RWPE2 (cell line): ENCODE results near the gene PLA2G5.

Source experiments
- ATAC-seq: fragments of 200-7000 bp; cut with Tn5 transposase; 3 replicates; pipeline ENCODE4 v1.9.1; 2021; ENCODE audit warnings: low read depth
- DNase-seq: peaks from one replicate; pipeline ENCODE4 v3.0.0-alpha.2; 2020; ENCODE audit warnings: low spot score
- H3K27ac ChIP-seq: fragments of 450-650 bp; 2 replicates; pipeline ENCODE4 v1.5.1; 2017; ENCODE audit warnings: mild to moderate bottlenecking; ENCODE audit not compliant: poor library complexity, severe bottlenecking
- H3K27me3 ChIP-seq: fragments of 250-450 bp; sonication (Bioruptor Pico); 2 replicates; pipeline ENCODE4 v1.5.1; 2021; ENCODE audit warnings: mild to moderate bottlenecking, moderate library complexity; ENCODE audit not compliant: insufficient read depth, poor library complexity, severe bottlenecking
- H3K36me3 ChIP-seq: fragments of 250-450 bp; sonication (Bioruptor Pico); 2 replicates; pipeline ENCODE4 v1.5.1; 2020; ENCODE audit warnings: low read depth, mild to moderate bottlenecking, moderate library complexity
- H3K4me1 ChIP-seq: fragments of 250-450 bp; sonication (Bioruptor Pico); 2 replicates; pipeline ENCODE4 v1.5.1; 2021; ENCODE audit warnings: mild to moderate bottlenecking, moderate library complexity; ENCODE audit not compliant: insufficient read depth, poor library complexity, severe bottlenecking
- H3K4me3 ChIP-seq: fragments of 250-450 bp; sonication (Bioruptor Pico); 2 replicates; pipeline ENCODE4 v1.5.1; 2021; ENCODE audit warnings: mild to moderate bottlenecking, moderate library complexity; ENCODE audit not compliant: severe bottlenecking
- H3K9me3 ChIP-seq: fragments of 250-450 bp; sonication (Bioruptor Pico); 2 replicates; pipeline ENCODE4 v1.5.1; 2021; ENCODE audit warnings: mild to moderate bottlenecking, moderate library complexity; ENCODE audit not compliant: severe bottlenecking
- TF ChIP-seq, protein P1 (sequence below): fragments of 450-650 bp; IDR thresholded peaks from one replicate; pipeline ENCODE4 v1.5.1; 2017; ENCODE audit warnings: mild to moderate bottlenecking, moderate library complexity; ENCODE audit not compliant: poor library complexity, severe bottlenecking

The PLA2G5 gene

DNA sequence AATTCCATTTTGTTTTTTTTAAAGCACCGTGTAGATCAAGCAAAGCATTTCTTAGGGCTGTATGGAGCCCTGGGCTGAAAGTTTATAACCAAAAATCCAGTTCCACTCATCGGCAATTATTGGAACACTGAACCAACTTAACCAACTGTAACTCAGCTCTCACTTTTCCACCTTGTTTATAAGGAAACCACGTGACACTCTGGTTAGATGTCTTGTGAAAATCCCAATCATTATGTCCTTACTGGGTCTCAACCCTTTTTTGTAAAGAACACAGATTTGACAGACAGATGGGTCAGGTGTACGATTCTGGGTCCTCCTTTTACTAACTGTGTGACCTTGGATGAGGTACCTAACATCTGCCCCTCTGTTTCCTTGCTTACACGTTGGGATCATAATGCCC is 6.2 kb downstream of the PLA2G5 start:
- Histone ChIP-seq H3K27ac (no peak overlapping the region), H3K9me3 (no peaks in the 10 kb centered on the region), H3K27me3 (no peaks in the 10 kb centered on the region), H3K36me3 (no peaks in the 10 kb centered on the region), H3K4me3 (no peak overlapping the region), H3K4me1 (no peaks in the 10 kb centered on the region)
- ATAC-seq (no peak), DNase-seq (no peak)
- TF ChIP-seq, protein P1, sequence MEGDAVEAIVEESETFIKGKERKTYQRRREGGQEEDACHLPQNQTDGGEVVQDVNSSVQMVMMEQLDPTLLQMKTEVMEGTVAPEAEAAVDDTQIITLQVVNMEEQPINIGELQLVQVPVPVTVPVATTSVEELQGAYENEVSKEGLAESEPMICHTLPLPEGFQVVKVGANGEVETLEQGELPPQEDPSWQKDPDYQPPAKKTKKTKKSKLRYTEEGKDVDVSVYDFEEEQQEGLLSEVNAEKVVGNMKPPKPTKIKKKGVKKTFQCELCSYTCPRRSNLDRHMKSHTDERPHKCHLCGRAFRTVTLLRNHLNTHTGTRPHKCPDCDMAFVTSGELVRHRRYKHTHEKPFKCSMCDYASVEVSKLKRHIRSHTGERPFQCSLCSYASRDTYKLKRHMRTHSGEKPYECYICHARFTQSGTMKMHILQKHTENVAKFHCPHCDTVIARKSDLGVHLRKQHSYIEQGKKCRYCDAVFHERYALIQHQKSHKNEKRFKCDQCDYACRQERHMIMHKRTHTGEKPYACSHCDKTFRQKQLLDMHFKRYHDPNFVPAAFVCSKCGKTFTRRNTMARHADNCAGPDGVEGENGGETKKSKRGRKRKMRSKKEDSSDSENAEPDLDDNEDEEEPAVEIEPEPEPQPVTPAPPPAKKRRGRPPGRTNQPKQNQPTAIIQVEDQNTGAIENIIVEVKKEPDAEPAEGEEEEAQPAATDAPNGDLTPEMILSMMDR: no peak

DNA sequence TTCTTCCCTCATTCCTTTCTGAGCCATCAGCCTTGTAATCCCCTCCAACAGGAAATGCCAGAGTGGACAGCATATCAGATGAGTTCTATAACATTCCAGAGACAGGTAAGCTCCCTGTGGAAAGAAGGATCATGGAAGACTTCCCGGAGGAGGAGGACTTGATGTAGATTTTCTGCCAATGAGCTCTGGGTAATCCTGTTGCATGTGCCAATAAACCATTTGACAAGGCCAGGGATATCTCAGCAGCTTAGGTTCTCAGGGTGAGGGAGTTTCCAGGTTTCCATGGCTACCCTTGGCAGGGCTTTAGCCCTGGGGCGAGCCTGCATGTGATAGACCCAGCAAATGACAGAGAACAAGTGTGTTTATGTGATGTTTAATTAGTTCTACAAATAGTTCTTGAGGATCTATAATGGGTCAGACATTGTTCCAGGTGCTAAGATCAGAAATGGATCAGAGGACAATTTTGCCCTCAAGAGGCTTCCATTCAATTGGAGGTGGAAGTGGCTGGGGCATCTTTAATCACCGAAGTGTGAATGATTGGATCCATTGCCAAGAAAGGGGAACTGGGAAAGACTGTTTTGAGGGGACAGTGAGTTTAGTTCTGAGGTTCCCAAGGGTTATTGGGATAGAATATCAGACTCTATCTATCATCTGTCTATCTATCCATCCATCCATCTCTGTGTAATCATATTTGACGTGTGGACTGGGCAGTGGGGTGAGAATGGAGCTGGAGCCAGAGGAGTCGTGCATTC is 6.9 kb downstream of the PLA2G5 start:
- no peaks in the 10 kb centered on the region for H3K4me1 ChIP-seq
- DNase-seq (no peak), ATAC-seq (0 out of 3 replicates have a peak, but pooled peaks have one; percentile 21)
- H3K4me3 ChIP-seq: no peak overlapping the region
- H3K27ac ChIP-seq: no peak overlapping the region
- no peaks in the 10 kb centered on the region for H3K9me3 ChIP-seq
- TF ChIP-seq, protein P1: no peak
- H3K27me3 ChIP-seq: no peaks in the 10 kb centered on the region
- no peaks in the 10 kb centered on the region for H3K36me3 ChIP-seq

DNA sequence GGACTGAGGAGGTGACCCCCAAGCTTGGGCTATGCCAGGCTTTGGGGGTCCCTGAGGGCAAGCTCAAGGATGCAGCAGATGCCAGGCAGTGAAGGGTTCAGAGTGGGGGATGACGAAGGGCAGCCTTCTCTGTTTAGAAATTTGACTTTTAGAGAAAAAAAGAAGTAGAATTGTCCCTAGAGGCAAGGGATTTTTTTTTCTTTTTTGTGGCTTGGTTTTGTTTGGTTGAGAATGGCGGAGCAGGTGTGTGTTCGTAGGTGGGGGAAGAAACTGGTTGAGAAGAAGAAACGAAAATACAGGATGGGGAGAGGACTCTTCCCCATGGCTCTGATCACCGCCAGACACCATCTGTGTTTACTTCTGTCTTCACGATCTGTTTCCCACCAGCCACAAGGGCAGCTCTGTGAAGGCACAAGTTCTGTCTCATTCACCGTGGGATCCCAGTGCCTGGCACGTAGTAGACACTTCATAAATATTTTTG is 8.2 kb downstream of the PLA2G5 start:
- H3K4me1 ChIP-seq: no peaks in the 10 kb centered on the region
- H3K9me3 ChIP-seq: no peaks in the 10 kb centered on the region
- no peak for DNase-seq
- TF ChIP-seq, protein P1: no peak
- no peaks in the 10 kb centered on the region for H3K27me3 ChIP-seq
- no peak overlapping the region for H3K4me3 ChIP-seq
- ATAC-seq: no peak
- no peak overlapping the region for H3K27ac ChIP-seq
- H3K36me3 ChIP-seq: no peaks in the 10 kb centered on the region

DNA sequence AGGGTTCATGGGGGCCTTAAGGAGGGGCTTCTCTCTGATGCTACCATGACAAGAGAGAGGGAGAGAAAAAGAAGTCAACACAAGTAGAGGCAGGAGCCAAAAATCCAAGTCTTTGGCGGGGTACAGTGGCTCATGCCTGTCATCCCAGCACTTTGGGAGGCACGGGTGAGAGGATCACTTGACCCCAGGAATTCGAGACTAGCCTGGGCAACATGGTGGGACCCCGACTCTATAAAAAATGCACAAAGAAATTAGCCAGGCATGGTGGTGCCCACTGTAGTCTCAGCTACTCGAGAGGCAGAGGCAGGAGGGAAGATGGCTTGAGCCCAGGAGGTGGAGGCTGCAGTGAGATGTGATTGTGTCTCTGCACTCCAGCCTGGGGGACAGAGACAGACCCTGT is 8.7 kb downstream of the PLA2G5 start:
- no peaks in the 10 kb centered on the region for H3K4me1 ChIP-seq
- H3K27me3 ChIP-seq: no peaks in the 10 kb centered on the region
- TF ChIP-seq, protein P1: no peak

GRCh38 chr1:20079661-20080305 is 9.8 kb downstream of the PLA2G5 start:
- no peak overlapping the region for H3K4me3 ChIP-seq
- H3K9me3 ChIP-seq: no peaks in the 10 kb centered on the region
- no peaks in the 10 kb centered on the region for H3K27me3 ChIP-seq
- TF ChIP-seq, protein P1: no peak
- H3K27ac ChIP-seq: no peak overlapping the region
- ATAC-seq (no peak), DNase-seq (no peak)
- no peaks in the 10 kb centered on the region for H3K4me1 ChIP-seq
- H3K36me3 ChIP-seq: no peaks in the 10 kb centered on the region

More for the DNA sequence above, 8.7 kb downstream of the PLA2G5 start:
- DNase-seq (no peak), ATAC-seq (no peak)
- no peak overlapping the region for H3K4me3 ChIP-seq
- H3K36me3 ChIP-seq: no peaks in the 10 kb centered on the region
- no peaks in the 10 kb centered on the region for H3K9me3 ChIP-seq
- H3K27ac ChIP-seq: no peak overlapping the region
